Neuronal stem cell (in vitro differentiated cells): ENCODE measurements around the gene BMAL1.

Experiments used
- DNase-seq: peaks from one replicate; pipeline ENCODE4 v3.0.0-alpha.2; 2013; ENCODE audit warnings: low spot score
- H2AFZ ChIP-seq: one replicate; pipeline ENCODE4 v1.6.1; 2013; ENCODE audit warnings: mild to moderate bottlenecking, low read length, inconsistent platforms
- H2AK5ac ChIP-seq: 2 replicates; pipeline ENCODE4 v1.6.1; 2013; ENCODE audit warnings: low read depth, mild to moderate bottlenecking, inconsistent platforms, low read length, moderate library complexity, mixed read lengths
- H2BK120ac ChIP-seq: 2 replicates; pipeline ENCODE4 v1.6.1; 2013; ENCODE audit warnings: low read depth, mild to moderate bottlenecking, inconsistent platforms, low read length, moderate library complexity, mixed read lengths
- H2BK12ac ChIP-seq: one replicate; pipeline ENCODE4 v1.6.1; 2013; ENCODE audit warnings: low read length, inconsistent platforms
- H2BK15ac ChIP-seq: 2 replicates; pipeline ENCODE4 v1.6.1; 2013; ENCODE audit warnings: mild to moderate bottlenecking, low read length, inconsistent platforms, mixed read lengths
- H2BK5ac ChIP-seq: one replicate; pipeline ENCODE4 v1.6.1; 2013; ENCODE audit warnings: inconsistent platforms, mild to moderate bottlenecking, low read length, moderate library complexity
- H3K14ac ChIP-seq: one replicate; pipeline ENCODE4 v1.6.1; 2013; ENCODE audit warnings: low read length, inconsistent platforms
- H3K18ac ChIP-seq: 2 replicates; pipeline ENCODE4 v1.6.1; 2013; ENCODE audit warnings: low read length, inconsistent platforms
- H3K23ac ChIP-seq: 2 replicates; pipeline ENCODE4 v1.6.1; 2013; ENCODE audit warnings: low read depth, mild to moderate bottlenecking, mixed read lengths, low read length, inconsistent platforms; ENCODE audit not compliant: poor library complexity
- H3K27ac ChIP-seq: replicated peaks from 3 replicates; pipeline ENCODE4 v1.5.1; 2013; ENCODE audit warnings: low read length, inconsistent platforms
- H3K27me3 ChIP-seq, 3 experiments: 2 replicates each; pipeline ENCODE4 v1.6.1; 2013; ENCODE audit warnings: low read length in 3 of 3, mild to moderate bottlenecking in 2 of 3, inconsistent platforms in 1 of 3, low read depth in 1 of 3, mixed read lengths in 1 of 3, moderate library complexity in 1 of 3; ENCODE audit not compliant: control insufficient read depth in 3 of 3, insufficient read depth in 3 of 3
- H3K36me3 ChIP-seq, 2 donors: replicated peaks in 1 of 2; 2 replicates each; pipeline ENCODE4 v1.6.1; 2013; ENCODE audit warnings: low read length in 2 of 2; ENCODE audit not compliant: control insufficient read depth in 2 of 2, insufficient read depth in 2 of 2
- H3K4ac ChIP-seq: 2 replicates; pipeline ENCODE4 v1.6.1; 2013; ENCODE audit warnings: inconsistent platforms, mild to moderate bottlenecking, low read length, moderate library complexity
- H3K4me1 ChIP-seq, 2 donors: 1 replicate in 1 of 2; 2 replicates in 1 of 2; pipeline ENCODE4 v1.6.1; 2013; ENCODE audit warnings: low read length in 2 of 2, low read depth in 1 of 2; ENCODE audit not compliant: control insufficient read depth in 2 of 2, insufficient read depth in 1 of 2
- H3K4me2 ChIP-seq: one replicate; pipeline ENCODE4 v1.6.1; 2013; ENCODE audit warnings: mild to moderate bottlenecking, low read length, inconsistent platforms; ENCODE audit not compliant: insufficient read depth, poor library complexity, severe bottlenecking
- H3K4me3 ChIP-seq, 2 donors: 2 replicates each; pipeline ENCODE4 v1.5.1; 2013; ENCODE audit warnings: low read length in 2 of 2, mild to moderate bottlenecking in 2 of 2, inconsistent platforms in 1 of 2, moderate library complexity in 1 of 2
- H3K79me1 ChIP-seq: one replicate; pipeline ENCODE4 v1.6.1; 2013; ENCODE audit warnings: low read depth, mild to moderate bottlenecking, inconsistent platforms, low read length, moderate library complexity
- H3K9ac ChIP-seq: one replicate; pipeline ENCODE4 v1.6.1; 2013; ENCODE audit warnings: mild to moderate bottlenecking, low read depth, low read length, inconsistent platforms; ENCODE audit not compliant: poor library complexity
- H3K9me3 ChIP-seq, 2 donors: replicated peaks in 1 of 2; 2 replicates each; pipeline versions ENCODE3 to v1.6.1; 2013; ENCODE audit warnings: low read length in 2 of 2, mild to moderate bottlenecking in 2 of 2, inconsistent platforms in 1 of 2, low read depth in 1 of 2, mixed read lengths in 1 of 2, moderate library complexity in 1 of 2; ENCODE audit not compliant: control insufficient read depth in 2 of 2, insufficient read depth in 1 of 2
- H4K8ac ChIP-seq: one replicate; pipeline ENCODE4 v1.6.1; 2013; ENCODE audit warnings: low read depth, mild to moderate bottlenecking, inconsistent platforms, low read length, moderate library complexity
- H4K91ac ChIP-seq: one replicate; pipeline ENCODE4 v1.6.1; 2013; ENCODE audit warnings: low read length, low read depth, mild to moderate bottlenecking, inconsistent platforms; ENCODE audit not compliant: poor library complexity
- WGBS, 2 donors: extraction: QIAGEN DNeasy Blood & Tissue Kit; methylation state at CpG; one replicate each; pipeline ENCODE4 v1.1.7; 2013; ENCODE audit warnings: missing lambda C conversion rate in 2 of 2, mixed read lengths in 1 of 2; ENCODE audit not compliant: insufficient read length in 2 of 2, insufficient replicate concordance in 1 of 2; ENCODE audit errors: extremely low coverage in 2 of 2; 5-methylcytosine and 5-hydroxymethylcytosine counted together

BMAL1 gene

GRCh38 chr11:13338427-13339069, 61.0 kb downstream of the BMAL1 start:
- H3K79me1 ChIP-seq = no peaks in the 10 kb centered on the region
- WGBS, 2 donors = no CpG with 5 or more reads among the region's 9 CpGs
- H3K36me3 ChIP-seq = no peaks in the 10 kb centered on the region
- no peaks in the 10 kb centered on the region for H3K9me3 ChIP-seq
- H4K8ac ChIP-seq = no peak overlapping the region
- H3K23ac ChIP-seq = peak overlapping the region; percentile 70
- no peak overlapping the region for H4K91ac ChIP-seq
- H3K18ac ChIP-seq = peak overlapping the region; percentile 61
- H3K4me3 ChIP-seq = no peak overlapping the region
- peaks cover 0 to 7% of the 10 kb centered on the region in 2 donors for H3K4me1 ChIP-seq
- no peak for DNase-seq
- H3K9ac ChIP-seq = no peak overlapping the region
- peak overlapping the region; percentile 64 for H3K14ac ChIP-seq
- H2AFZ ChIP-seq = no peak overlapping the region
- H3K4ac ChIP-seq = peak overlapping the region; percentile 9
- no peak overlapping the region for H2BK15ac ChIP-seq
- no peak overlapping the region for H3K4me2 ChIP-seq
- peak overlapping the region; percentile 30 for H2AK5ac ChIP-seq
- H3K27ac ChIP-seq = no peak overlapping the region
- no peak overlapping the region for H2BK120ac ChIP-seq
- no peaks in the 10 kb centered on the region for H3K27me3 ChIP-seq
- peak overlapping the region; percentile 50 for H2BK12ac ChIP-seq
- H2BK5ac ChIP-seq = no peak overlapping the region

- Histone ChIP-seq H2BK15ac (no peak overlapping the region), H3K4me1 (peaks cover 0 to 7% of the 10 kb centered on the region in 2 donors), H3K27me3 (no peaks in the 10 kb centered on the region), H3K9ac (no peak overlapping the region), H3K79me1 (no peaks in the 10 kb centered on the region), H2AK5ac (no peak overlapping the region), H3K9me3 (no peaks in the 10 kb centered on the region), H2BK5ac (no peak overlapping the region), H3K14ac (peak overlapping the region; percentile 64), H2BK12ac (no peak overlapping the region), H3K27ac (no peak overlapping the region), H4K91ac (no peak overlapping the region), H3K4me3 (no peak overlapping the region), H3K4ac (no peak overlapping the region), H3K4me2 (no peak overlapping the region), H2AFZ (no peak overlapping the region), H2BK120ac (no peak overlapping the region), H4K8ac (no peak overlapping the region), H3K18ac (no peak overlapping the region), H3K36me3 (no peaks in the 10 kb centered on the region), H3K23ac (no peak overlapping the region)
- WGBS, 2 donors = no CpG with 5 or more reads among the region's 11 CpGs
- no peak for DNase-seq
These were observed 61.9 kb downstream of the BMAL1 start for GRCh38 chr11:13339195-13340153.

- Histone ChIP-seq H3K4me2 (no peak overlapping the region), H3K79me1 (no peaks in the 10 kb centered on the region), H2AFZ (no peak overlapping the region), H3K4ac (no peak overlapping the region), H2AK5ac (peak overlapping the region; percentile 22), H3K23ac (no peak overlapping the region), H3K36me3 (no peaks in the 10 kb centered on the region), H2BK120ac (no peak overlapping the region), H3K9ac (no peak overlapping the region), H3K27me3 (no peaks in the 10 kb centered on the region), H3K14ac (no peak overlapping the region), H2BK15ac (no peak overlapping the region), H4K91ac (no peak overlapping the region), H2BK12ac (peak overlapping the region; percentile 31), H3K27ac (no peak overlapping the region), H3K18ac (no peak overlapping the region), H3K4me3 (no peak overlapping the region), H3K4me1 (peaks cover 0 to 7% of the 10 kb centered on the region in 2 donors), H2BK5ac (no peak overlapping the region), H3K9me3 (no peaks in the 10 kb centered on the region), H4K8ac (no peak overlapping the region)
- no peak for DNase-seq
- no CpG with 5 or more reads among the region's 5 CpGs for WGBS, 2 donors
These were observed 63.4 kb downstream of the BMAL1 start for GRCh38 chr11:13341026-13341425.

GRCh38 chr11:13343067-13343466, 65.5 kb downstream of the BMAL1 start:
- Histone ChIP-seq H3K9me3 (no peaks in the 10 kb centered on the region), H3K9ac (no peak overlapping the region), H3K4me1 (peaks cover 0 to 7% of the 10 kb centered on the region in 2 donors), H2BK5ac (no peak overlapping the region), H3K23ac (no peak overlapping the region), H3K36me3 (no peaks in the 10 kb centered on the region), H2AFZ (no peak overlapping the region), H3K4ac (no peak overlapping the region), H2BK120ac (no peak overlapping the region), H3K27ac (no peak overlapping the region), H2BK15ac (no peak overlapping the region), H3K27me3 (no peaks in the 10 kb centered on the region), H2AK5ac (no peak overlapping the region), H4K8ac (no peak overlapping the region), H3K4me2 (no peak overlapping the region), H2BK12ac (no peak overlapping the region), H3K4me3 (no peak overlapping the region), H4K91ac (no peak overlapping the region), H3K18ac (no peak overlapping the region), H3K79me1 (no peaks in the 10 kb centered on the region), H3K14ac (no peak overlapping the region)
- WGBS, 2 donors = no CpG with 5 or more reads among the region's 4 CpGs
- DNase-seq = no peak
